B cell (primary cell): Measurements from ENCODE around the gene S100A10. TPM values are rescaled to one million over a fixed set of nuclear protein-coding genes. Genes with fewer than 3 reads are reported as not detected.
A peak's percentile ranks its signal among the peaks of the same experiment; 100 is the strongest.

Experiments
- ATAC-seq: fragments of 200-7000 bp; cut with Tn5 transposase; one replicate; pipeline ENCODE4 v1.10.0; 2021; ENCODE audit warnings: low read depth, mild to moderate bottlenecking, moderate number of reproducible peaks, moderate library complexity
- CTCF ChIA-PET: fragments of 350-600 bp; sonication (Branson Sonifier 250); formaldehyde crosslinking; loops from one replicate; lab custom pipeline; 2021; ENCODE audit warnings: antibody characterized with exemption, inconsistent platforms; lab: Charles Lee
- POLR2A ChIA-PET: fragments of 350-600 bp; sonication (Branson Sonifier 250); formaldehyde crosslinking; loops from one replicate; lab custom pipeline; 2021; ENCODE audit warnings: antibody characterized with exemption; lab: Charles Lee
- DNase-seq: peaks from one replicate; pipeline ENCODE4 v3.0.0; 2013
- H2AFZ ChIP-seq: 2 replicates; pipeline ENCODE4 v1.6.1; 2012; ENCODE audit warnings: mild to moderate bottlenecking, low read depth, low read length; ENCODE audit not compliant: insufficient read depth, poor library complexity, severe bottlenecking
- H3K27ac ChIP-seq, 2 donors: 1 replicate in 1 of 2; 2 replicates in 1 of 2; pipeline ENCODE4 v1.5.1; 2012 to 2013; ENCODE audit warnings: low read length in 2 of 2, mild to moderate bottlenecking in 2 of 2, moderate library complexity in 1 of 2
- H3K27me3 ChIP-seq, 4 experiments: fragments of 200-600 bp in 1 of 4; sonication (generic) in 1 of 4; replicated peaks in 1 of 4; 1 replicate in 2 of 4; 2 replicates in 2 of 4; pipeline versions ENCODE4 v1.6.1 to v1.7.0; 2013 to 2016; ENCODE audit warnings: low read length in 3 of 4, mild to moderate bottlenecking in 2 of 4, mixed read lengths in 1 of 4, moderate library complexity in 1 of 4; ENCODE audit not compliant: insufficient read depth in 4 of 4, control insufficient read depth in 3 of 4; ENCODE audit errors: control extremely low read depth in 1 of 4
- H3K36me3 ChIP-seq, 2 experiments: replicated peaks in 1 of 2; 1 replicate in 1 of 2; 2 replicates in 1 of 2; pipeline versions ENCODE4 v1.6.1 to v1.7.1; 2013; ENCODE audit warnings: low read length in 1 of 2; ENCODE audit not compliant: insufficient read depth in 2 of 2, control insufficient read depth in 1 of 2; ENCODE audit errors: control extremely low read depth in 1 of 2, extremely low read depth in 1 of 2
- H3K4me1 ChIP-seq, 2 donors: fragments of 200-600 bp in 1 of 2; sonication (generic) in 1 of 2; 1 replicate in 1 of 2; 2 replicates in 1 of 2; pipeline versions ENCODE4 v1.5.1 to v1.6.1; 2013 to 2017; ENCODE audit warnings: low read length in 2 of 2; ENCODE audit not compliant: control insufficient read depth in 2 of 2, insufficient read depth in 2 of 2
- H3K4me2 ChIP-seq: replicated peaks from 2 replicates; pipeline ENCODE3; 2012; ENCODE audit warnings: mild to moderate bottlenecking, low read depth, low read length; ENCODE audit not compliant: poor library complexity, severe bottlenecking
- H3K4me3 ChIP-seq, 5 experiments: fragments of 200-600 bp in 1 of 5; sonication (generic) in 1 of 5; 1 replicate in 3 of 5; 2 replicates in 2 of 5; pipeline versions ENCODE4 v1.5.1 to v1.7.0; 2011 to 2016; ENCODE audit warnings: low read length in 4 of 5, mild to moderate bottlenecking in 4 of 5, low read depth in 2 of 5, control low read depth in 1 of 5, moderate library complexity in 1 of 5; ENCODE audit not compliant: insufficient read depth in 1 of 5; ENCODE audit errors: control extremely low read depth in 1 of 5, extremely low read depth in 1 of 5
- H3K79me2 ChIP-seq: fragments of 200-600 bp; sonication (generic); one replicate; pipeline ENCODE4 v1.6.0; 2016; ENCODE audit warnings: low read length; ENCODE audit not compliant: control insufficient read depth, insufficient read depth
- H3K9ac ChIP-seq: fragments of 200-600 bp; sonication (generic); 2 replicates; pipeline ENCODE4 v1.6.1; 2017; ENCODE audit warnings: mild to moderate bottlenecking, low read length, moderate library complexity
- H3K9me3 ChIP-seq, 3 donors: one replicate each; pipeline versions ENCODE4 v1.6.1 to v1.7.1; 2013; ENCODE audit warnings: low read length in 2 of 3; ENCODE audit not compliant: control insufficient read depth in 2 of 3, insufficient read depth in 1 of 3; ENCODE audit errors: control extremely low read depth in 1 of 3
- H4K20me1 ChIP-seq: 2 replicates; pipeline ENCODE4 v1.6.0; 2012; ENCODE audit warnings: mild to moderate bottlenecking, low read length; ENCODE audit not compliant: insufficient read depth, control insufficient read depth, poor library complexity, severe bottlenecking
- H3K27ac Mint-ChIP-seq: one replicate; pipeline ENCODE4 v1.8.0; 2021; ENCODE audit warnings: mixed read lengths
- H3K27me3 Mint-ChIP-seq: one replicate; pipeline ENCODE4 v1.8.0; 2021; ENCODE audit warnings: mixed read lengths
- H3K4me1 Mint-ChIP-seq: one replicate; pipeline ENCODE4 v1.8.0; 2021; ENCODE audit warnings: mixed read lengths
- H3K4me3 Mint-ChIP-seq: one replicate; pipeline ENCODE4 v1.8.0; 2021; ENCODE audit warnings: mixed read lengths
- H3K9me3 Mint-ChIP-seq: one replicate; pipeline ENCODE4 v1.8.0; 2022; ENCODE audit warnings: mixed read lengths; ENCODE audit not compliant: insufficient read depth
- EZH2 ChIP-seq: IDR thresholded peaks from 2 replicates; pipeline ENCODE4 v1.6.1; 2012; ENCODE audit warnings: borderline replicate concordance, low read depth, mild to moderate bottlenecking, moderate library complexity, low read length; ENCODE audit not compliant: insufficient read depth, poor library complexity, severe bottlenecking
- WGBS: methylation state at CpG from one replicate; pipeline ENCODE4 v1.1.5; 2013; ENCODE audit warnings: missing lambda C conversion rate; ENCODE audit not compliant: insufficient coverage; 5-methylcytosine and 5-hydroxymethylcytosine counted together
- intact Hi-C: fragments of 100-400 bp; cut with micrococcal nuclease; formaldehyde crosslinking; loops from one replicate; pipeline ENCODE4 v1.10.0; 2022
- polyA plus RNA-seq: library from polyadenylated mRNA; depleted of rRNA; stranded (reverse); fragments of >200 nt; gene quantifications from 2 replicates; pipeline ENCODE4 v1.2.3, GENCODE V29; 2012
- total RNA-seq, 2 donors: library from RNA; stranded (reverse); fragments of 120-200 nt in 1 of 2; gene quantifications; 1 replicate in 1 of 2; 2 replicates in 1 of 2; pipeline versions ENCODE4 v1.2.3 to v1.2.4, GENCODE V29; 2013 to 2022
- TF ChIP-seq, protein P1 (sequence below): fragments of 200-600 bp; IDR thresholded peaks from one replicate; pipeline ENCODE4 v1.8.0; 2022; ENCODE audit warnings: antibody characterized with exemption, mild to moderate bottlenecking

Gene S100A10
- total and polyA plus RNA-seq, 2 donors (not counting 1 experiment from before 2014, with no cell fraction given) = 38.0 to 47.1 TPM

DNA sequence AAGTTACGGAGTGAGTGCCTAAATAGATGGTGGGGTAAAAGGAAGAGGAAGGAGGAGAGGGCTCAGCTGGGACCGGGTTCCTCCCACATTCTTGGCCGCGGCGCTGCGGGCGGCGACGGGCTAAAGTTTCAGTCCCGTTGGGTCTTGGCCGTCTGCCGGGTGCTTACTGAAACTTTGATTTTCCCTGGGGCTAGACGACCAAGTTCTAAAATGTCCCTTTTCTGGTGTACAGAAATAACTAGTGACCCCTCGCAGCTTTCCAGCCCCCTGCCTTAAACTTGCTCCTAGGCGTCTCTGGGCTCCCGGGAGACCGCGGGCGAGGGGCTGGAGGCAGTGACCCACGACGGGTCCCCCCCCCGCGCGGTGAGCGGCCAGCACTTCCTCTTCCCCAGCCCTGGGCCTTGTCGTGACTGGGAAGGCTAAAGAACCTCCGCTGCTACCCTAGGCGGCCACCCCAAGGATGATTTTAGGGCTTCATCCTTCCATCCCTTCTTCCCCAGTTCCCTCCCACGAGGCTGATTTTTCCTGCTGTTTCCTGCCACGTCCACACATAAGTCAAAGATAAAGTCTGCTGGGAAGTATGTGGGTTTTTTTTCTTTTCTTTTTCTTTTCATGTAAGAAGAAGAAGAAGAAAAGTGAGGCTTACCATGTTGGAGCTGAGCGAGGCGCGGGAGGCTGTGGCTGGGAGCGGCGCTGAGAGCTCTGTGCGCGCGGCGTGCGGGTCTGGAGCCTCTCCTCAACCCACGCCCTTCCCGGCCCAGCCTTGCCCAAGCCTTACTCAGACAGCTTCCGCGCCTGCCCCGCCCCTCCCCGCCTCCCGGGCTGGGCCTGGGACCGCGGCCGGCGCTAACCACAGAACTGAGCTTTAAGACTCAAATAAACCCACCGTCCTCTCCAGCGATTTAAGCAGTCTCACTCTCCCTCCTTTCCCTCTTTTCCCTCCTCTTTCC is 42.9 kb upstream of the S100A10 start, which contains the start of gene S100A11:
Gene S100A11, minus strand, starts transcription at position 738 of the 950 bp plus-strand sequence. Its CDS starts 89 bp downstream, at position 649.
- ATAC-seq (peak; percentile 82), DNase-seq (peak; percentile 71)
- no peak for TF ChIP-seq EZH2
- TF ChIP-seq, protein P1, sequence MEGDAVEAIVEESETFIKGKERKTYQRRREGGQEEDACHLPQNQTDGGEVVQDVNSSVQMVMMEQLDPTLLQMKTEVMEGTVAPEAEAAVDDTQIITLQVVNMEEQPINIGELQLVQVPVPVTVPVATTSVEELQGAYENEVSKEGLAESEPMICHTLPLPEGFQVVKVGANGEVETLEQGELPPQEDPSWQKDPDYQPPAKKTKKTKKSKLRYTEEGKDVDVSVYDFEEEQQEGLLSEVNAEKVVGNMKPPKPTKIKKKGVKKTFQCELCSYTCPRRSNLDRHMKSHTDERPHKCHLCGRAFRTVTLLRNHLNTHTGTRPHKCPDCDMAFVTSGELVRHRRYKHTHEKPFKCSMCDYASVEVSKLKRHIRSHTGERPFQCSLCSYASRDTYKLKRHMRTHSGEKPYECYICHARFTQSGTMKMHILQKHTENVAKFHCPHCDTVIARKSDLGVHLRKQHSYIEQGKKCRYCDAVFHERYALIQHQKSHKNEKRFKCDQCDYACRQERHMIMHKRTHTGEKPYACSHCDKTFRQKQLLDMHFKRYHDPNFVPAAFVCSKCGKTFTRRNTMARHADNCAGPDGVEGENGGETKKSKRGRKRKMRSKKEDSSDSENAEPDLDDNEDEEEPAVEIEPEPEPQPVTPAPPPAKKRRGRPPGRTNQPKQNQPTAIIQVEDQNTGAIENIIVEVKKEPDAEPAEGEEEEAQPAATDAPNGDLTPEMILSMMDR = no peak
- H3K9ac ChIP-seq = peak within 1 kb of the TSS; percentile 78
- WGBS = under 1% methylated on average over 42 of the region's 53 CpGs
- POLR2A ChIA-PET = interaction anchor here (0.6 kb wide), 1 partner anchor 14 kb away, joined by 3 read pairs; no protein-coding TSS in a partner anchor
- peak within 1 kb of the TSS; percentile 46 to 88 (median 75) for H3K4me3 ChIP-seq
- Mint-ChIP-seq H3K4me1 (peaks cover 38% of the 10 kb centered on the region), H3K4me3 (peak within 1 kb of the TSS; percentile 90), H3K27me3 (no peaks in the 10 kb centered on the region), H3K27ac (peak within 1 kb of the TSS; percentile 94), H3K9me3 (no peaks in the 10 kb centered on the region)
- CTCF ChIA-PET = interaction anchor here (0.8 to 2.2 kb wide), 8 partner anchors 10 to 423 kb away, joined by 3 to 8 read pairs (median 5); no protein-coding TSS in a partner anchor
- H2AFZ ChIP-seq = peak within 1 kb of the TSS; percentile 87
- H3K36me3 ChIP-seq = peaks cover 6 to 19% of the 10 kb centered on the region in 2 experiments
- peak within 1 kb of the TSS; percentile 42 to 80 for H3K27ac ChIP-seq
- H3K4me2 ChIP-seq = peak within 1 kb of the TSS; percentile 94
- H3K4me1 ChIP-seq = peaks cover 30 to 38% of the 10 kb centered on the region in 2 donors
- no peaks in the 10 kb centered on the region for H3K9me3 ChIP-seq
- peaks cover 0 to 1% (median 0%) of the 10 kb centered on the region in 4 experiments for H3K27me3 ChIP-seq
- H3K79me2 ChIP-seq = no peaks in the 10 kb centered on the region
- no peaks in the 10 kb centered on the region for H4K20me1 ChIP-seq
- intact Hi-C loops = loop anchor here (1.0 kb wide), 1 partner anchor 12 kb away; no protein-coding TSS in a partner anchor
